ENCODE data around the gene WT1. TPM values are rescaled to one million over a fixed set of nuclear protein-coding genes. Genes with fewer than 3 reads are reported as not detected.

Gene WT1
- polyA plus RNA-seq, 4 donors, result 230 to 250 (median 237) TPM

DNA sequence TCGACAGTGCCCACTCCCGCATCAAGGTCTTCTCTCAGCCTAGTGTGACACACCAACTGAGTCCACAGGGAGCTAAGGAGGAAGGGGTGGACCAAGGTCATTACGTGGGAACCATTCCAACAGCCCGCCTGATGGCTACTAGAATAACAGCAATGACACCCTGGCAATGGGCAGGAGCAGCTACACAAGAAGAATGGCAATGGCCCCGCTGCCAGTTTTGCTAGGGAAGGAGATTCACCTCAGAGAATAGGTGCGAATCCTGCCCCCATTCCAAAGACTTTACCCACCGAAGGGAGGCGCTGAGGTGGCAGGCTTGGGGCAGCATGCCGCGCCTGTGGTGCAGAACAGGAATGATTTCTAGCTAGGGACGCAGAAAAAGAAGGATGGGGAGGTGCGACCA is 9.1 kb downstream of the WT1 start:
- DNase-seq (ENCODE audit: low read depth in 4 of 4, low spot score in 3 of 4), result no peak

DNA sequence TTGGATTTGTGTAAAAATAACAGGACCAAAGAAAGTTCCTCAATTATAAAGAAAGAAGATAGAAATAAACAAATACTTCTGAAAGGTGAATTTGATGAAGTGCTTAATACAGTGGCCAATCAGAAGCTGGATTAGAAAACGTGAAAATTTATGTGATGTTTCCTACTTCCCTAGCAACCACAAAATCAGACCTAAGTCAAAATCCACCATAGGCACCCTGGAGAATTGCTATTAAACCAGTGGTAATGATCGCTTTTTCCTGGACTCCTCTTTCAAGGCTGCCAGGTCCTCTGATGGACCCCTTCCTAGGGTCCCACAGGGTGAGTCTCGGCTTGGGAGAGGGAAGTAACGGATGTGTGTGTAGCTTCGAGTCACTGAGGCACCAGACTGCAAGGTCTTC is 9.6 kb downstream of the WT1 start:
- DNase-seq (ENCODE audit: low read depth in 4 of 4, low spot score in 3 of 4), result no peak

DNA sequence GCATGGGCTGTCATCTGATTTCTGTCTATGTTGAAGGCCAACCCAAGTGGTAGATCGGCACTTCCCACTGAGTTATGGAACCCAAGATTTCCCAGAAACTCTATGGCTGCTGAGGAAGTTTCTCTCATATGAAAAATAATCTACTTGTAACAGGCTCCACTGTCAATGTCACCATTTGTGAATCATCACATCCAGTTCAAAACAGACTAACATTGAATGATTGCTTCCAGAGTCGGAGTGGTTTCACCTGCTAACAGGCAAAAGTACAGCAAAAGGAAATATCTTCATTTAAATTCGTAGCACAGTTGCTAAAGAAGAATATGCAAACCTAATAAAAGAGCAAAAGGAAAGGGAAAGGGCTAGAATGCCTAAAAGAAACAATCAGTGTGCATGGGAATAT is 12.8 kb downstream of the WT1 start:
- no peak for DNase-seq (ENCODE audit: low read depth in 4 of 4, low spot score in 3 of 4)

DNA sequence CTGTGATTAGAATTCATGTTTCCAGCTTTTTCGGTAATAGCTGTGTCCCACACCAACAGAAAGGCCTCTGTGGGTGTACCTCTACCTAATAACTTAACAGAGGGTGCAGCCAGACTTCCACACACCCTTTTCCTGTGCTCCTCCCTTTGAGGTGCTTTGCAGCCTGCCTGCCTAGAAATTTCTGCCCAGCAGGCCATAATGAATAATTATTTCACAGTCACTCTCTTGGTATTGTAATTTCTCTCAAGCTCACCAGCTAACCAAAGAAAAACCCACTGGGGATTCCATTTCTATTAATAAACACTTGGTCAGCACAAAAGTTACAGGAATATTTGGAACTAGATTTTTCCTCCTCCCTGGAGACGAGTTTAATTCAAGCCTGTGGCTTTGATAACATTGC is 13.3 kb downstream of the WT1 start:
- no peak for DNase-seq (ENCODE audit: low read depth in 4 of 4, low spot score in 3 of 4)

DNA sequence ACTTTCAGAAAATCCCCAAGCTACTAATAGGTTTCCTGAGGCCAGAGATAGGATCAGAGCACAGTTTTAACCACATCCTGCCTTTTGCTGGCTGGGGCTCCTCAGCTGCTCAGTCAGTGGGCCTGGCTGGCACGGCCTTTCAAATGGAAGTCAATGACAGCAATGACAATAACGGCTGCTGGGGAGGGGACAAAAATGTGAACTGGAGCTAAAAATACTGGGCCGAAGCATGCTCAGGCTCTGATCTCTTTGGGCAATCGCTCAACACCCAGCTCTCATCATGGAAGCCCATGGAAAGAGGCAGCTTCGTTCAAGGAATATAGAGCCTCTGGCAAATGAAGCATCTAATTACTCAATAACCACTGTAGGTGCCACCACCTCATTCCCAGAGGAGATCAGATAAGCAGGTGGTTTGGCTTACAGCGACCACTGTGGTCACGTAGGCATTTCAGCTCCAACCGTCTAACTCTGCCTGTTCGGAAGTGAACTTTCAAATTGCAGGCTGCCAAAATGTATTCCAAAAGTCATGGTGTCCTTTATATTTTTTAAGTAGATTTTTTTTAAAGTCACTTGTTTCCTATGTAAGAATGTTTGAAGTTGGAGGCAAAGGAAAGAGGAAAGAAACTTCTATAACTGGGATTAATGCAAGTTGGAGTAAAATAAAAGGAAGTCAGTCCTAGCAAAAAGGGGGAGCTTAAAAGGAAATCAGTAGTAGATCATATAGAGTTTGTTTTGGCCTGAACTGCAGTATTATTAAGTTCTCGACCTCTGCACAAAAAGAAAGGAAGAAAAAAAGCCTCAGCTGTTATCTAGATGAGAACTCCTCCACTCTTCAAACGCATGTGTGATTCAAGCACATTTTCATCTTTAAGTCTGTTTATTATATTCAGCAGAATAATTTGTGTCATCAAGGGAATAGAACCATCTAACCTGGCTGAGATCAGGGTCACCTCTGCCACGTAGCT is 14.1 kb downstream of the WT1 start:
- DNase-seq (ENCODE audit: low read depth in 4 of 4, low spot score in 3 of 4), result no peak

DNA sequence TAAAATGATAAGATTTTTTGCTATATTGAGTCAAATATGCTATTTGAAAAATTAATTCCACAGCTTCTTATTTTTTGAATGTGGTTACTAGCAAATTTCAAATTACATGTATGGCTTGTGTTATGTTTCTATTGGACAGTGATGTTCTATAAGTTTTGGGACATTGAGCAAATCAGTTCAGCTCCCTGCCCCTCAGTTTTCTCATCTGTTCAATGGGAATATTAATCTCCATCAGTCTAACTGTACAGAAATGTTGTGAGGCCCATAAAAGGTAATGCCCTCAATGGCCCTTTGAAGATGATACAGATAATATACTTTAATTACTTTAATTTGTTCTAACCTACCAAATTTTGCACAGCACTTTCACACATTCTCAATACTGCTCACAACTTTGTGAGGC is 15.2 kb downstream of the WT1 start:
- DNase-seq (ENCODE audit: low read depth in 4 of 4, low spot score in 3 of 4), result no peak

DNA sequence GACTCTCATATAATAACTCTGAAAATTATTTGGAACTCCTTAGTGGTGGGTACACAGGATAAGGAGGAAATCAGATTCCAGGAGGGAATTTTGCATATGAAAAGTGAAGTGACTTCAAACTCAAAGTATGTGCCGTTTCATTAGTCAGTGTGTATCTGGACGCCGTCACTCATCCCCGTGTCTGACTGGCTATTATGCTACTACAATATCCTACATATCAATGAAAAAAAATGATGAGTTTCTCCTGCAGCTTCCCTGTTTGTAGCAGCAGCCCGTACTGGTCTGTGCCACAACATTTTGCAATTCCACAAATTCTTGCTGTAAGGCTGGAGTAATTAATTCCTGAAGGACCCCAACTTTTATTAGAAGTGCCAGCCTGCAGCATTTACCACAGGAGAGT is 16.5 kb downstream of the WT1 start:
- DNase-seq (ENCODE audit: low read depth in 4 of 4, low spot score in 3 of 4), result no peak

DNA sequence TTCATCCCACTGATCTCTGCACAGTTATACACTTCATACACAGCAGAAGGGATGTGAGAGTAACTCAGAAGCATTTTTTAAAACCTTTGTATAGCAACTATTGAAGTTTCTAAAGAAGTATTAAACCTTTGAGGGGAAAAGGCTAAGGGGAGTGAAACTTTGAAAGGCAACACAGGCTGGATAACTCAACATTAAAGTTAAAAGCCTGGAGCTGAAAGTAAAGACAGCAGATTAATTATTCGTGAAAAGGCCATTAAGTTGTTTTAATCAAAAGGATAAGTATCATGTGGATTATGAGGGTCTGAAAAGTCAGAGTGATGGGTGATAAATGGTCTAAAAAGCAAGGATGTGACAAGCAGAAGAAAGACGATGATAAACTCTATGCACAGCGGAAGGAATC is 17.5 kb downstream of the WT1 start:
- DNase-seq (ENCODE audit: low read depth in 4 of 4, low spot score in 3 of 4), result no peak

DNA sequence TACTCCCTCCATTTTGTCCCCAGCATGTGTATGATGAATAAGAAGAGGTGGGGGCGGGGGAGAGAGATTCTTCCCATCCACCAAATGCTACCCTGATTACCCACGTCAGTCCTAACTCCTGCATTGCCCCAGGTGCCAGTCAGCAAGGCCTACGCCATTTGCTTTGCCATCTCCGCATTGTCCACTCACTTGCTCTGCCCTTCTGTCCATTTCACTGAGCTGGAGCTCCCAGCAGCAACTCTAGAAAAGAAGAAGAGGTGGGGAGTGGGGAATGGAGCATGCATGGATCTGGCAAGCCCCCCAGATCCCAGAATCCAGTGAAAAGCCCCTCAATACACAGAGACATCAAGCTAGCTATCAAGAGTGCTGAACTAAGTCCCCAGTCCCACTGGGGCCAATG is 19.0 kb downstream of the WT1 start:
- no peak for DNase-seq (ENCODE audit: low read depth in 4 of 4, low spot score in 3 of 4)

DNA sequence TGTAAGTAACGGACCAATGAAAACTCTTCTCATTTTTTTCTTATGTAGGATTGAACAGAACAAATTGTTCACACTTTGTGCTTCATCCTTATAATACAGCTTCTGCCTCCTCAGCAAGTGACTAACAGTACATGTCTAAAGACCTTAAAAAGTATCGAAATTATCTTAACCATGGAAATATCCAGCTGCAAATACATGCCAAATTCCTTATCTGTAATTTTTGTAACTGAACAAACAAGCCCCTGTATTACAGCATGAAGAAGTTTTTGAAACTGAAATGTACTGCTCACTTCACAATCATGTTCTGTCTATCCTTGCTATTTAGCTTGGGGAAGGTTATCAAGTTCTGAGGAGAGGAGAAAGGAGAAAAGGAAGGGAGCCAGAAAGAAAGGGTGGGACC is 20.4 kb downstream of the WT1 start:
- DNase-seq (ENCODE audit: low read depth in 4 of 4, low spot score in 3 of 4), result no peak

DNA sequence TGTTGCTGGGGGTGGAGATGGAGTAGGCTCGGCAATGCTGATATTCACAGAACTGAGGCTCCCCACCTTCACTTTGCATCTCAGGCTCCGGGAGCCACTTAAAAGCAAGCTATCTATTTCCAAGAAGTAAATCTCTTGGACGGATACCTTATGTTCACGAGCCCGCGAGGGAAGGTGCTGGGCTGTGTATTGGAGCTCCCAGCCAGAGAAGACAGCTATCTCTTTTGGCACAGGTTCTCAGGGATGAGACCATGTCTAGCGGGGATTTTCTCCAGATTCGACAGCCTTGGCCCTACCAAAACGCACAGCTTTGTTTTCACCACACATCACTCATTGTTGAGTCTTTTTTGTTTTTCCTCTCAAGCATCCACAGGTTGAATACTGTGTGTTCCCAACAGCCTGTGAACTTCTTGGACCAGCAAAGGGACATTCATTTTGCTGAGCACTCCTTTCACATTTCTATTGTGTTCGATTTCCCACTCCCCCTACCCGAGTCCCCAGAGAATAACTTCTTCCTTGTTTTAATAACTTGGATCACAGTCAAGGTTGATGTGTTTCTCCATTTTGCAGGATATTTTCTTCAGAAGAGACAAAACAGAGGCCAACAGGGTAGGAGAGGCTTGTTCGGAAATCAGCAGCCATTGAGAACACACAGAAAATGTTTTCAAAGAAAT is 23.3 kb downstream of the WT1 start:
- DNase-seq (ENCODE audit: low read depth in 4 of 4, low spot score in 3 of 4), result no peak

DNA sequence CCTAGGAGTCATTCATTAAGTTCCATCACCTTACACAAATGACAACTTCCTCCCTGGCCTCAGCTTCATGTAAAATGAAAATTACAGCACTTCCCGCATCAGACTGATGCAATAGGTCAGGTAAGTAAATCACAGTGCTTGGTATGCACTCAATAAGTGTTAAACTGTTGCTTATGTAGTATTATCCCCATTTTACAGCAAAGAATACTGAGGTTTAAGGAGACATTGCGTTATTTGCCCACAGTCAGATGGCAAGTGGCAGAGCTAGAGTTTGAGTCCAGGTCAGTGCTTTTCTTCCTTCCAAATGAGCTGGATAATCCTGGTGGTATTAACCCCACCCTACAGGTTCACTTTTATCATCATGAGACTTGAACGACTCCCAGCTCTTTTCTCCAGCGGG is 29.7 kb downstream of the WT1 start:
- no peak for DNase-seq (ENCODE audit: low read depth in 4 of 4, low spot score in 3 of 4)

DNA sequence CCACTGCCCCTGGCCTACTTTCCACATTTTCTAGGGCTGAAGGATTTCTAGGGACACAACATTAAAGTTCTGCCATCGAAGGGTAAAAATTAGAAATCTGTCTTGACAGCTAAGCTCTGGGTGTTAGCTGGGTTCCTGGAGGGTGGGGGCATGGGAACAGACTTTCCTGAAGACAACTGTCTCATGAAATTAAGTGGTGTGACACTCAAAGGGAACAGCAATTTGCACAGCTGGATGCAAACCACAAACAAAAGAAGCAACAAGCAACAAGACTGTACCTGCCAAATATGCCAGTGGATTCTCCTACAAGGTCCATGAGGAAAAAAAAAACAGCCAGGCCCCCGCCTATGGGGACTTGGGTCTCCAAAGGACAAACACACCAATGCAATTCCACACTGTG is 32.5 kb downstream of the WT1 start:
- DNase-seq (ENCODE audit: low read depth in 4 of 4, low spot score in 3 of 4), result no peak

DNA sequence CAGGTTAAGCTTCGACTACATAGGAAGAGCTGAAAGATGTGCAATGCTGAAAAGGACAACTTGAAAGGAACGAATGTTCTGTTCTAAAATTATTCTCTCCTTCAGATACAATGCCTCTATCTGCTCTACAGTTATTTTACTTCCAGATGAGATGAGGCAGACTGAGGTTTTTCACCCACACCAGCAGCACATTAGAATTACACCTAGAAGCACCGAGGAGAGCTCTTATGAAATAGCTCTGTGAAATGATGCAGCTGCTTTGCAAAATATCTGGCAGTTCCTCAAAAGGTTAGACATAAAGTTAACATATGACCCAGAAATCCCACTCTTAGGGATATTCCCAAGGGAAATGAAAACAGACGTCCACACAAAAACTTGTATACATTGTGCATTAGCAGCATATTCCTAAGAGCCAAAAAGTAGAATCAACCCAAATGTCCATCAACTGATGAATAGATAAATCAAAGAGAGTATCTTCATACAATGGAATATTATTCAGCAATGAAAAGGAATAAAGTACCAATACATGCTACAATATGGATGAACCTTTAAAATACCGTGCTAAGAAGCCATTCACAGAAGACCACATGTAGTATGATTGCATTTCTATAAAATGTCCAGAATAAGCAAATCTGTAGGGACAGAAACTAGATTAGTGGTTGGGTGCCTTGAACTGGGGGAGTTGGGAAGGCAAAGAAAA is 34.5 kb downstream of the WT1 start:
- DNase-seq (ENCODE audit: low read depth in 4 of 4, low spot score in 3 of 4), result no peak

DNA sequence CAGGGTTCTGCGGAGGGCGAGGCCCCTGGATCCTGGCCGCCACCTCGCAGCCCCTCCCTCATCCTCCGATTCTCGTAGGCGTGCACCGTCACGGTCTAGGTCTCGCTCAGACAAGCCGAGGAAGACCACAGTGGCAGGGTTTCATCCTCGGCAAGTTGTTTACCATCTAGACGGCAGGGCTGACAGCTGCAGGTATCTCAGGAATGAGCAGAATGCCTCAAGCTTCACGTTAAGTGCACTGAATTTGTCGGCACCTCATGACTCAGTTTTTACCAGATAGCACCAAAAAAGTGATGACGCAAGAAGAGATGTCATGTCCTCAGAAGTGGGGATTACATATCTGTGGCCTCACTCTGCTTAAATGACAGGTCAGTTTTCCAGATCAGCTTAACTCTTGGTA is 35.1 kb downstream of the WT1 start:
- no peak for DNase-seq (ENCODE audit: low read depth in 4 of 4, low spot score in 3 of 4)

DNA sequence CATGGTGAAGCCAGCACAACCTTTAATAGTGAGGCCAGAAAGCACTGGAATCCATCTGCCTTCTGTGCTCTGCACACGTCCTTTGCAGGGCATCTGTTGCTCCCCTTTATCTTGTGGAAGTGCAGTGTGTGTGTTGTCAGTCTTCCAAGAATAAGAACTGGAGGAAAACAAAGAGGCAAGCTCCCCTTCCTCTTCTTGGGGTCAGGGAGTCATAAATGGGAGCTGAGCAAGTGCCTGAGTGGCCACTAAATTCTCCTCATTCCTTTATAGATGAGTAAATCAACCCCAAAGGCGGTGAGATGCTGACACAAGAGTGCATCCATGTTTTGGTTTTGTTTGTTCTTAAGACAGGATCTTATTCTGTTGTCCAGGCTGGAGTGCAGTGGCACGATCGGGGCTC is 38.3 kb downstream of the WT1 start:
- DNase-seq (ENCODE audit: low read depth in 4 of 4, low spot score in 3 of 4), result no peak

DNA sequence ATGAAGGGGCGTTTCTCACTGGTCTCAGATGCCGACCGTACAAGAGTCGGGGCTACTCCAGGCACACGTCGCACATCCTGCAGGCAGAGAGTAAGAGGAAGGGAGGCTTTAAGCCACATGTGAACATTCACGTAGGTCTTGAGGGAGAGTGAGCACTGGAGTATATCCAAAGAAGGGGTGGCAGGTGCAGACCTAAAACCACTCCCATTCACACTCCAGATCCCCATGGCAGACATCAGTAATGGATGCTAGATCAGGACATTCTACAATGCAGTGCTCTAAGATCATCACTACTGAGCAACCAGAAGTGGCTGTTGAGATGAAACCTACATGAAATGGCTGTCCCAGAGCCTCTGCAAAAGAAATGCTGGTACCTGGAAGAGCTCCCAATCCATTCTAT is 39.0 kb downstream of the WT1 start:
- no peak for DNase-seq (ENCODE audit: low read depth in 4 of 4, low spot score in 3 of 4)

DNA sequence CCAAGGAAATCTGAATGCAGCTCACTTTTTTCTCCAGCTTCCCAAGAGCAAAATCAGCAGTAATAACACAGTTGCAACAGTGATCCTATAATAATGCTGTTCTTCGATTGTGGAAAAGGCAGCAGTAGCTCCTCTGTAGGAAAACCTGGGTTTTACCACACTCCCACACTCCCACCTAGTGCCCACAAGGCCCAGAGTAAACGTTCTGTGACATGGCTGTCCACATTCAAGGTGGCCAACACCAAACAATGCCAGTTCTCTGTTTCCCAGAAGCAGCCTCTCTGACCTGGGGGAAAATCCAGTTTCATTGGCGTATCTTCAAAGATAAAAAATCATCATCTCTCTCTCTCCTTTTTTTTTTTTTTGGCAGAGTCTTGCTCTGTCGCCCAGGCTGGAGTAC is 40.2 kb downstream of the WT1 start:
- DNase-seq (ENCODE audit: low read depth in 4 of 4, low spot score in 3 of 4), result no peak

DNA sequence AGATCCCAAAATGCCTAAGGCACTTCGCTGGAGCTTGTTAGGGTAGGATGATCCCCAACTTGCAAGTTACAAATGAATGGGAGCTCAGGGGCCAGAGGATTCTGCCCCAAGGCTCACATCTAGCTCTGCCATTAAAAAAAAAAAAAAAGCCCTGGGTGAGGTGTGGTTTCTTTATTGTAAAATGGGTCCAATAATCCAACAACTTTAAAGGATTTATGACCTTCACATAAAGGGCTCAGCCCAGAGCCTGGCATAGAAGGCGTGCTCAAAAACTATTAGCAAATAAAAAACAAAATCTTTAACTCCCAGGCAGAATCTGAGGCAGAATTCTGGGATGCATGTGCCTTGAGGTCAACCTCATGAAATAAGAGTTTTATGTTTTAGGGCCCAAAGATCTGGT is 42.5 kb downstream of the WT1 start:
- no peak for DNase-seq (ENCODE audit: low read depth in 4 of 4, low spot score in 3 of 4)

DNA sequence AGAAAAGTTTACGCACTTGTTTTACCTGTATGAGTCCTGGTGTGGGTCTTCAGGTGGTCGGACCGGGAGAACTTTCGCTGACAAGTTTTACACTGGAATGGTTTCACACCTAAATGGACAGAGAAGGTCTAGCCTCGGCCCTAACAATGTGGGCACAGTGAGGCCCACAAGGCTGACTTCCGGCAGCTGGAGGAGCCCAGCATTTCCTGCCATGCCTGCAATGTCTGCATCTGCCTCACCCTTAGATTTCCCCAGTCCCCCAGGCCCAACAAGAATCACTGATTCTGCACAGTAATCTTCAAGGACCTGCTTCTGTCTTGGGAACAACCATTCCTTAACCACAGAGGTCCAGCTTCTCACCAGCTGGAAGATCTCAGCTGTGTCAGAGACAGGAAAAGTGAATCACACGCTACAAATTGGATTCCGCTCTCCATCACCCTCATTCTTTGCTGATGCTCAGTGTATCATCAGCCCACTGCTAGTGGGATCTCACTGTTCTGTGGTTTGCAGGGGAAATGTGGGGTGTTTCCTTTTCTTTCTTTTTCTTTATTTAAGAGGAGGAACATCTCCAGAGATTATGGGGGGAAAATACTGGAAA is 43.3 kb downstream of the WT1 start:
- DNase-seq (ENCODE audit: low read depth in 4 of 4, low spot score in 3 of 4), result no peak

DNA sequence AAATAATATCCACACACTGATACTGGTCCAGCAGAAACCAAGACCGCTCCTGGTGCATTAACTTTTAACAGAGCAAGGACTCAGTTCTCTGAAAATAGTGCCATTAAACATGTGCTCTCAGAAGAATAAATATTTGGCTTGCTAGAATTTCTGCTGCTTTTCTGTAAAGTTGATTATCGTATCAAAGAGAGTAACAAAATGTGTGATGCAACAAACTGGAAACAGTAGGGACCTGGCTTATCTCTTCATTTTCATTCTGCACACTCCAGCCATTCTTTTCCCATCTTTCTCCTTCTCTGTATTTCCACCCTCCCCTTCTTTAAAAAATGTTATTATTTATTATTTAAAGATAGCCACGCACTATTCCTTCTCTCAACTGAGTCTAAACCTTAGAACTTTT is 43.9 kb downstream of the WT1 start:
- DNase-seq (ENCODE audit: low read depth in 4 of 4, low spot score in 3 of 4), result no peak

Measured in right renal pelvis (tissue), 4 donors.